Neural cell (in vitro differentiated cells): ENCODE measurements around the gene TRABD2B.

Experiments
- EZH2 ChIP-seq: fragments of 200-600, 300-800 bp; shearing (Covaris generic), sonication (generic); IDR thresholded peaks from 2 replicates; pipeline ENCODE4 v1.6.1; 2014; ENCODE audit warnings: antibody characterized with exemption, low read length, borderline replicate concordance, mild to moderate bottlenecking; ENCODE audit not compliant: insufficient read depth, poor library complexity, severe bottlenecking
- MXI1 ChIP-seq: fragments of 450-650 bp; conservative IDR thresholded peaks from 2 replicates; pipeline ENCODE4 v1.6.1; 2014; ENCODE audit warnings: antibody characterized with exemption, mild to moderate bottlenecking; ENCODE audit not compliant: poor library complexity, severe bottlenecking
- POLR2AphosphoS5 ChIP-seq: IDR thresholded peaks from 2 replicates; pipeline ENCODE4 v1.6.1; 2012
- RAD21 ChIP-seq: fragments of 450-650 bp; conservative IDR thresholded peaks from 2 replicates; pipeline ENCODE4 v1.6.1; 2014; ENCODE audit warnings: antibody characterized with exemption, mild to moderate bottlenecking, moderate library complexity
- TF ChIP-seq, protein P1 (sequence below): fragments of 450-650 bp; IDR thresholded peaks from 2 replicates; pipeline ENCODE4 v1.5.1; 2014; ENCODE audit warnings: antibody characterized with exemption, mild to moderate bottlenecking, moderate library complexity; ENCODE audit not compliant: poor library complexity, severe bottlenecking

DNA sequence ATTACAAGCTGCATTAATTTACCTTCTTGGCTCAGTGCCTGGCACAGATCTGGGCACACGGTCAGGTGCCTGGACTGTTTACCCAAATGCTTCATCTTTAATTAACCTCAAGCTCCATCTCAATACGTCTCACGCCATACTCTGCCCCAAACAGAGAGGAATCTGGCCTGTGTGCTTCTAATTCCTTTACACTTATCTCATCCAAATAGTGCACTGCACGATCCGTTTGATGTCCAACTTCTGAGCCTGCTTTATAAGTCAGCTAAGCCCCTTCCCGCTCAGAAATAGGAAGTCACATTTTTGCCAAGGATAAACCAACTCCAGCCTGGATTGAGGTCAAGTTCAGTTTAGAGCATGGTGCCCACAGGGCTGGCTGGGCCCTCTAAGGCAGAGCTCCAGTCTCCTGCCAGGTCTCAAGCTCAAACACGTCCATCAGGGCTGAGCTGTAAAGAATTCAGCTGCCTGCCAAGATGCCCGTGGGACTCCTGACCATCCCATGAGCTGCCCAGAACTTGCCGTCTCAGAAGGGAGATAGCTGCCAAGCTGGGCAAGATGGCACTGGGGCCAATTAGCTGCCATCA, 233.5 kb downstream of the TRABD2B start:
- TF ChIP-seq EZH2 (no peak), MXI1 (no peak), RAD21 (no peak), POLR2AphosphoS5 (no peak)
- TF ChIP-seq, protein P1, sequence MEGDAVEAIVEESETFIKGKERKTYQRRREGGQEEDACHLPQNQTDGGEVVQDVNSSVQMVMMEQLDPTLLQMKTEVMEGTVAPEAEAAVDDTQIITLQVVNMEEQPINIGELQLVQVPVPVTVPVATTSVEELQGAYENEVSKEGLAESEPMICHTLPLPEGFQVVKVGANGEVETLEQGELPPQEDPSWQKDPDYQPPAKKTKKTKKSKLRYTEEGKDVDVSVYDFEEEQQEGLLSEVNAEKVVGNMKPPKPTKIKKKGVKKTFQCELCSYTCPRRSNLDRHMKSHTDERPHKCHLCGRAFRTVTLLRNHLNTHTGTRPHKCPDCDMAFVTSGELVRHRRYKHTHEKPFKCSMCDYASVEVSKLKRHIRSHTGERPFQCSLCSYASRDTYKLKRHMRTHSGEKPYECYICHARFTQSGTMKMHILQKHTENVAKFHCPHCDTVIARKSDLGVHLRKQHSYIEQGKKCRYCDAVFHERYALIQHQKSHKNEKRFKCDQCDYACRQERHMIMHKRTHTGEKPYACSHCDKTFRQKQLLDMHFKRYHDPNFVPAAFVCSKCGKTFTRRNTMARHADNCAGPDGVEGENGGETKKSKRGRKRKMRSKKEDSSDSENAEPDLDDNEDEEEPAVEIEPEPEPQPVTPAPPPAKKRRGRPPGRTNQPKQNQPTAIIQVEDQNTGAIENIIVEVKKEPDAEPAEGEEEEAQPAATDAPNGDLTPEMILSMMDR, result no peak
